Omental fat pad (tissue), 4 donors: ENCODE data around the gene ATG16L2. TPM values are rescaled to one million over a fixed set of nuclear protein-coding genes. Genes with fewer than 3 reads are reported as not detected.

Source experiments
- ATAC-seq: fragments of 150-250 bp; one replicate; pipeline ENCODE4 v1.9.1; 2016; ENCODE audit warnings: mild to moderate bottlenecking, moderate library complexity; ENCODE audit not compliant: low FRiP score
- DNase-seq: peaks from one replicate; pipeline ENCODE4 v3.0.0-alpha.2; 2019; ENCODE audit warnings: low spot score
- total RNA-seq, 4 donors: library from RNA; depleted of rRNA; stranded (reverse); fragments of >200 nt; gene quantifications; one replicate each; pipeline ENCODE4 v1.1.0, GENCODE V29; 2016
- TF ChIP-seq, protein P1 (sequence below), 3 donors: fragments of 450-650 bp; IDR thresholded peaks; one replicate each; pipeline ENCODE4 v1.5.1; 2016 to 2017; ENCODE audit warnings: antibody characterized with exemption in 3 of 3, mild to moderate bottlenecking in 3 of 3, moderate library complexity in 2 of 3

ATG16L2 gene, protein sequence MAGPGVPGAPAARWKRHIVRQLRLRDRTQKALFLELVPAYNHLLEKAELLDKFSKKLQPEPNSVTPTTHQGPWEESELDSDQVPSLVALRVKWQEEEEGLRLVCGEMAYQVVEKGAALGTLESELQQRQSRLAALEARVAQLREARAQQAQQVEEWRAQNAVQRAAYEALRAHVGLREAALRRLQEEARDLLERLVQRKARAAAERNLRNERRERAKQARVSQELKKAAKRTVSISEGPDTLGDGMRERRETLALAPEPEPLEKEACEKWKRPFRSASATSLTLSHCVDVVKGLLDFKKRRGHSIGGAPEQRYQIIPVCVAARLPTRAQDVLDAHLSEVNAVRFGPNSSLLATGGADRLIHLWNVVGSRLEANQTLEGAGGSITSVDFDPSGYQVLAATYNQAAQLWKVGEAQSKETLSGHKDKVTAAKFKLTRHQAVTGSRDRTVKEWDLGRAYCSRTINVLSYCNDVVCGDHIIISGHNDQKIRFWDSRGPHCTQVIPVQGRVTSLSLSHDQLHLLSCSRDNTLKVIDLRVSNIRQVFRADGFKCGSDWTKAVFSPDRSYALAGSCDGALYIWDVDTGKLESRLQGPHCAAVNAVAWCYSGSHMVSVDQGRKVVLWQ
- 10 to 100 TPM; 15.5 to 81.0 (median 26.7) TPM for total RNA-seq

DNA sequence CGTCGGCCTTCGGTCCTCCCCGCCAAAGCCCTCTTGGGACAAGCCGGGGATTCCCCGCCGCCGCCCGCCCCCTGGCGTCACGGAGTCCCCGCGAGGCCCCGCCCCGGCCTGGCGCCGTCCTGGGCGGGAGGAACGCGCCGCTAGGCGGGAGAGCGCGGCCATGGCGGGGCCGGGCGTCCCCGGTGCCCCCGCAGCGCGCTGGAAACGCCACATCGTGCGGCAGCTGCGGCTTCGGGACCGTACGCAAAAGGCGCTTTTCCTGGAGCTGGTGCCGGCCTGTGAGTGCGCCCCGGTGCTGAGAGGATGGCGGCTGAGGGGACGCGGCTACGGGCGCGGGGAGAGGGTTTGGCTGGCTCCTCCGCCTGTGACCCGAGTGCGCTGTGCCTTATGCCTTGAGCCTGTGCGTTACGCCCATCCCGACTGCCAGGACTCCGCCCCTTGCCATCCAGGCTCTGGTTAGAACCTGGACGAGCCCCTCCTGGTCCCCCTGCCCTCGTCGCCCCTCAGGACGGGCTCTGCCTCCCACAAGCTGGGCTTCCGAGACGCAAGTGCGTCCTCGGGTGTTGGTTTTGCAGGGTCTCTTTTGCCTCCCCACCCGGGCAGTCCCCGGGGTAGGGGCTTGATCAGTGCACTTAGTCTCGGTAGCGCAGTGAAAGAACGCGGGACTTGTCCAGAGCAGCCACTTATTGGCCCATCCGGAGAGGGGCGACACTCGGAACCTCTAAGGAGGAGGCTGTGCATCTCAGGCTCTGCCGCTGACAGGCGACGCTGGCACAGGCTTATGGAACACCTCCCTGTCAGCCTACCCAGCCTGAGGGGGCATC, at the start of gene ATG16L2:
Gene ATG16L2 (plus strand): TSS at position 126 of the 824 bp plus-strand sequence. CDS start 35 bp downstream, at position 161.
- peak; percentile 42 for DNase-seq
- TF ChIP-seq, protein P1, sequence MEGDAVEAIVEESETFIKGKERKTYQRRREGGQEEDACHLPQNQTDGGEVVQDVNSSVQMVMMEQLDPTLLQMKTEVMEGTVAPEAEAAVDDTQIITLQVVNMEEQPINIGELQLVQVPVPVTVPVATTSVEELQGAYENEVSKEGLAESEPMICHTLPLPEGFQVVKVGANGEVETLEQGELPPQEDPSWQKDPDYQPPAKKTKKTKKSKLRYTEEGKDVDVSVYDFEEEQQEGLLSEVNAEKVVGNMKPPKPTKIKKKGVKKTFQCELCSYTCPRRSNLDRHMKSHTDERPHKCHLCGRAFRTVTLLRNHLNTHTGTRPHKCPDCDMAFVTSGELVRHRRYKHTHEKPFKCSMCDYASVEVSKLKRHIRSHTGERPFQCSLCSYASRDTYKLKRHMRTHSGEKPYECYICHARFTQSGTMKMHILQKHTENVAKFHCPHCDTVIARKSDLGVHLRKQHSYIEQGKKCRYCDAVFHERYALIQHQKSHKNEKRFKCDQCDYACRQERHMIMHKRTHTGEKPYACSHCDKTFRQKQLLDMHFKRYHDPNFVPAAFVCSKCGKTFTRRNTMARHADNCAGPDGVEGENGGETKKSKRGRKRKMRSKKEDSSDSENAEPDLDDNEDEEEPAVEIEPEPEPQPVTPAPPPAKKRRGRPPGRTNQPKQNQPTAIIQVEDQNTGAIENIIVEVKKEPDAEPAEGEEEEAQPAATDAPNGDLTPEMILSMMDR (IDR thresholded peaks at IDR 0.05): no peak
- ATAC-seq: peak; percentile 91

DNA sequence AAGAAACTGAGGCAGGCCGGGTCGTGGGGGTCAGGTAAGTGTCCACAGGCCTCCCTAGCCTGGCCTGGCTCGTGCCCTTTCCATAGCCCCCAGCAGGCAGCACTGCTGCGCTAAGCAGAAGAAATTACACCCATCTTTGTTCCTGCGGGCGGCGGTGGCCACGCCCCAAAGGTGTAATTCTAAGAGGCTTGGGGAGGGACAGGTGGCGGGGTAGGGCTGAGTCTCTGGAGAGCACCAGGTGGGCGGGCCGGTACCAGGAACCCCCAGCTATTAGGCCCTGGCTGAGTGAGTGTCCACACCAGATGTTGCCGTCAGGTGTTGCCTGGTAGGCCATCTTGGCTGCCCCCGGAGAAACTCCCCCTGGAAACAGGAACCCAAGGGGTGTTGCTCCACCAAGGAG, 49.7 kb upstream of the ATG16L2 start:
- TF ChIP-seq, protein P1 (IDR thresholded peaks at IDR 0.05): no peak
- DNase-seq (no peak), ATAC-seq (no peak)

DNA sequence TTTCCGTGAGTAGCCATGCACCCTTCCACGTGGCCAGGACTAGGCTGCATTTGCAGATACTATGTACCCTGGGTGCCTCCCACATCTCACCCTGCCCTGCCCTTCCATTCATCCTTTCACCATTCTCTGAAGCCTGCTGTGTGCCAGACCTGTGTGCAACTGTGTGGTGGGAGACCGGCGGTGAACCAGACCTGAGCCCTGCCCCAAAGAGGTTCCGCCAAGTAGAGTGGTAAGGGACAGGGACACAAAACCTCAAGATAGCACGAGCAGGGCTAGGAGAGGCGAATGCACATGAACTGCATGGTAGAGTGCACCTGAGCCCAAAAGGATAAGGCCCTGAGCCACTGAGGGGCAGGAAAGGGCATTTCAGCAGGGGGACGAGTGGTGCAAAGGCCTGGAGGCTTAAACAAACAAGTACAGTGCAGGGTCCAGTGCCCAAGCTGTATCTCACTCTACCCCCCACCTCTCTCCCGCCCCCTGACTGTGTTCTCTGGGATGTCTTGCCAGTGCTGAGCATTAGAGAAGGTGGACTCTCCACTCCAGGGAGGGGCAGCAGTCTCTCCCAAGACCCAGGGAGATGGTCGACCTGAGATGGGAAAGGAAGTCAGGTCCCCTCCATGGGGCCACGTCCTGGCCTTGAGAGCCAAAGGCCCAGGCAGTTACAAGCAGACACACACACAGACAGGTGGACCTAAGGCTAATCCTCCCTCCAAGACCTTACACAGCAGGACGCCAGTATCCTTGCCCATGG, 47.9 kb upstream of the ATG16L2 start:
- TF ChIP-seq, protein P1 (IDR thresholded peaks at IDR 0.05): no peak
- DNase-seq (no peak), ATAC-seq (no peak)

DNA sequence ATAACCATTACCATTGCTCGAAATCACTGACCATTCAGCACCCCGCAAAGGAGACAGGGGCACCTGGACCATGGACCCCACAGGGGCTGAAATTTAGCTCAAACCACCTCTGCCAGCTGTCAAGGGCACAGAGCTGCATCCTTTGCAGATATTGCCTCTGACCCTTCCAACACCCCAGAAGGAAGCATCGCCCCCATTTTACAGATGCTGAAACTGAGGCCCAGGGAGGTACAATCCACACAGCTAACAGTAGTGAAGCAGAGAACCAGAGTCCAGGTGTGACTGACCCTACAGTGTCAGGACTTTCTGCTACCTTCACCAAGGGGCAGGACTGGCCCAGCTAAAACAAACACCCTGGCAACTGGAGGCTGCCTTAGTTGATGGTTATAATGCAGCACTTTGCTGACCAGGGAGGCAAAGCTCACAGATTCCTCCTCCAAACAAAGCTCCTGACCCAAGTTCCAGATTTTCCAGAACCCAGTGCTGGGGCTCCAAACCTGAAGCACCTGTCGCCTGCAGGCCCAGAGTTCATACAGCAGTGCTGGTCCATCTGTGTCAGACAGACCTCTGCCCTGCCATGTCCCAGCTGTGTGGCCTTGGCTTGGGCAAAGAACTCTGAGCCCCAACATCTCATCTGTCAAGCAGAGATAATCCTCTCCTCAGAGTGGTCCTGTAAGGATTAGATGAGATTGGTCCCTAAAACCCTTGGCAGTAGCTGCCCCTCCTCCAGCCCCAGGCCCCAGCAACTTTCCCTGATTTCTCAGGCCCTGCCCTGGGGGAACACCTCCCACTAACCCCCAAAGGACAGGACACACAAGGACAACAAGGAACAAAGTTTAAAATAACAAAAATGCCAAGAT, 46.8 kb upstream of the ATG16L2 start:
- TF ChIP-seq, protein P1 (IDR thresholded peaks at IDR 0.05): no peak
- ATAC-seq (no peak), DNase-seq (no peak)

DNA sequence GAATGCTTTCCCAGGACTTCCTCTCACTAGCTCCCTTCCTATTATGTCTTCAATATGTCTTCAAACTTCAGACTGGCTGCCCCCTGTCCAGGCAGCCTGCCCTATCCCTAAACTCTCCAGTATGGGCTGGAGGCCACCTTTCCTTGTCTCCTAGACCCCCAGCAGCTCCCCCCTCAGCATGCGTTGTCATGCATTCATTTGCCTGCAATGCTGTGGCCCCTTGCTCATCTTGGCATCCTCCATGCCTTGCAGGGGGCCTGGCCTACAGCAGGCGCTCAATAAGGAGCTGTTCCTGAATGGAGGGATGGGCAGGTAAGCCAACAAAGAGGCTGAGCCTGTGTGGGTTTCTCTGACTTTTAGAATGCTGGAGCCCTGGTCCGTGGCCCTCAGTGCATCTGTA, 45.6 kb upstream of the ATG16L2 start:
- TF ChIP-seq, protein P1 (IDR thresholded peaks at IDR 0.05): no peak
- no peak for DNase-seq
- ATAC-seq: no peak

DNA sequence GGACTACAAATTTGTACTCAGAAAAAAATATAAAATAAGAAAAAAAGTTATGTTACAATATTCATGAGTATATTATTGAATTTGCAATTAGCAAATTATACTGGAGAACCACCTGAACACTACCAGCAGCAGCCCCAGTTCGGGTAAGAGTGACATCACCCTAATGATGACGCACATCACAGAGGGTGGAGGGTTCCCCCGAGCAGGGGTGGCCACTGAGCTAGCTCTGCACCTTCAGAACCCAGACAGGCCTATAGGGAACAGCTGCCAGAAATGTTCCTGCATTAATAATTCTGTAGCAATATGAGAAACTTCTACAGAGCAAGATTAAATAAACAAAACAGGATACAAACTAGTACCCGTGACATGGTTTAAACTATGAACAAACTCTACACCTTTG, 44.5 kb upstream of the ATG16L2 start:
- TF ChIP-seq, protein P1 (IDR thresholded peaks at IDR 0.05): no peak
- ATAC-seq: no peak
- DNase-seq: no peak
